ENCODE results near the gene DBT. TPM values are rescaled to one million over a fixed set of nuclear protein-coding genes. Genes with fewer than 3 reads are reported as not detected.

DBT gene
- total RNA-seq, 4 donors from 2014 or later: 1.8 to 7.6 (median 4.9) TPM

DNA sequence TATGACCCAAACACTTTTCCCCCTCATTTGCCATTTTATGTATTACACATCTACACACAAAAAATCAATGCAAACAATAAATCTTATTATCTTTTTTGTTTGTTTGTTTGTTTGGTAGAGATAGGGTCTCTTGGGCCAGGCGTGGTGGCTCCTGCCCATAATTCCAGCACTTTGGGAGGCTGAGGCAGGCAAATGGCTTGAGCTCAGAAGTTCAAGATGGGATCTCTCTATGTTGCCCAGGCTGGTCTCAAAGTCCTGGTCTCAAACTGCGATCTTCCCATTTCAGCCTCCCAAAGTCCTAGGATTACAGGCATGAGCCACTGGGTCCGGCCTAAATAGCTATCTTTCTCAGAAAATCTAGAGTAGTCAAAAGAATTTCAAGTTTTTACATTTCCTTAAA lies 1.2 kb upstream of the DBT start:
- H3K4me1 ChIP-seq: peaks cover 0 to 16% (median 10%) of the 10 kb centered on the region in 4 donors
- in situ Hi-C loops (cut with MboI; ENCODE audit: low pct_ligation_motif_present in 1 of 4, low pct_unique_long_range_greater_than_20kb in 1 of 4, low sequenced_read_pairs in 3 of 4) (no loop called here), intact Hi-C loops (cut with DNase I; ENCODE audit: low total_unique reads) (no loop called here)
- 89 to 93% methylated on average over 3 of the region's 3 CpGs for whole genome bisulfite sequencing, 2 donors (ENCODE audit: low coverage in 1 of 2)
- TF ChIP-seq POLR2A (IDR thresholded peaks at IDR 0.05): no peak
- TF ChIP-seq EP300 (IDR thresholded peaks at IDR 0.05; ENCODE audit: low read depth): no peak
- no peak for TF ChIP-seq POLR2AphosphoS5 (IDR thresholded peaks at IDR 0.05)
- TF ChIP-seq, protein P1, sequence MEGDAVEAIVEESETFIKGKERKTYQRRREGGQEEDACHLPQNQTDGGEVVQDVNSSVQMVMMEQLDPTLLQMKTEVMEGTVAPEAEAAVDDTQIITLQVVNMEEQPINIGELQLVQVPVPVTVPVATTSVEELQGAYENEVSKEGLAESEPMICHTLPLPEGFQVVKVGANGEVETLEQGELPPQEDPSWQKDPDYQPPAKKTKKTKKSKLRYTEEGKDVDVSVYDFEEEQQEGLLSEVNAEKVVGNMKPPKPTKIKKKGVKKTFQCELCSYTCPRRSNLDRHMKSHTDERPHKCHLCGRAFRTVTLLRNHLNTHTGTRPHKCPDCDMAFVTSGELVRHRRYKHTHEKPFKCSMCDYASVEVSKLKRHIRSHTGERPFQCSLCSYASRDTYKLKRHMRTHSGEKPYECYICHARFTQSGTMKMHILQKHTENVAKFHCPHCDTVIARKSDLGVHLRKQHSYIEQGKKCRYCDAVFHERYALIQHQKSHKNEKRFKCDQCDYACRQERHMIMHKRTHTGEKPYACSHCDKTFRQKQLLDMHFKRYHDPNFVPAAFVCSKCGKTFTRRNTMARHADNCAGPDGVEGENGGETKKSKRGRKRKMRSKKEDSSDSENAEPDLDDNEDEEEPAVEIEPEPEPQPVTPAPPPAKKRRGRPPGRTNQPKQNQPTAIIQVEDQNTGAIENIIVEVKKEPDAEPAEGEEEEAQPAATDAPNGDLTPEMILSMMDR (IDR thresholded peaks at IDR 0.05): no peak
- no peaks in the 10 kb centered on the region for H3K27me3 ChIP-seq
- H3K4me3 ChIP-seq: no peak overlapping the region
- DNase-seq: no peak
- H3K27ac ChIP-seq: no peak overlapping the region
- H3K36me3 ChIP-seq: no peaks in the 10 kb centered on the region
- no peaks in the 10 kb centered on the region for H3K9me3 ChIP-seq

GRCh38 chr1:100250264-100250663 lies 630 bp upstream of the DBT start:
- no peaks in the 10 kb centered on the region for H3K27me3 ChIP-seq
- peak overlapping the region; percentile 51 to 92 (median 86) for H3K27ac ChIP-seq
- intact Hi-C loops (cut with DNase I; ENCODE audit: low total_unique reads) (no loop called here), in situ Hi-C loops (cut with MboI; ENCODE audit: low pct_ligation_motif_present in 1 of 4, low pct_unique_long_range_greater_than_20kb in 1 of 4, low sequenced_read_pairs in 3 of 4) (no loop called here)
- WGBS, 2 donors (ENCODE audit: low coverage in 1 of 2): 0% methylated on average over 1 of the region's 1 CpG
- DNase-seq: no peak
- H3K9me3 ChIP-seq: no peaks in the 10 kb centered on the region
- TF ChIP-seq POLR2A (IDR thresholded peaks at IDR 0.05) (no peak), EP300 (IDR thresholded peaks at IDR 0.05; ENCODE audit: low read depth) (no peak), POLR2AphosphoS5 (IDR thresholded peaks at IDR 0.05) (no peak)
- TF ChIP-seq, protein P1 (IDR thresholded peaks at IDR 0.05): no peak
- H3K36me3 ChIP-seq: no peaks in the 10 kb centered on the region
- H3K4me1 ChIP-seq: peaks cover 0 to 19% (median 10%) of the 10 kb centered on the region in 4 donors
- H3K4me3 ChIP-seq: peak overlapping the region in 3 of 4 donors; percentile 61 to 88 (median 77)

- no peak for DNase-seq
- H3K9me3 ChIP-seq: no peaks in the 10 kb centered on the region
- peak overlapping the region; percentile 43 to 88 (median 69) for H3K4me3 ChIP-seq
- TF ChIP-seq EP300 (IDR thresholded peaks at IDR 0.05; ENCODE audit: low read depth): no peak
- peaks cover 0 to 22% (median 10%) of the 10 kb centered on the region in 4 donors for H3K4me1 ChIP-seq
- no peaks in the 10 kb centered on the region for H3K36me3 ChIP-seq
- H3K27ac ChIP-seq: peak overlapping the region; percentile 78 to 92 (median 86)
- in situ Hi-C loops (cut with MboI; ENCODE audit: low pct_ligation_motif_present in 1 of 4, low pct_unique_long_range_greater_than_20kb in 1 of 4, low sequenced_read_pairs in 3 of 4) (no loop called here), intact Hi-C loops (cut with DNase I; ENCODE audit: low total_unique reads) (no loop called here)
- H3K27me3 ChIP-seq: no peaks in the 10 kb centered on the region
- WGBS, 2 donors (ENCODE audit: low coverage in 1 of 2): 4 to 5% methylated on average over 5 to 12 of the region's 12 CpGs
Observed at GRCh38 chr1:100249155-100249536, 488 bp downstream of the DBT start.

DNA sequence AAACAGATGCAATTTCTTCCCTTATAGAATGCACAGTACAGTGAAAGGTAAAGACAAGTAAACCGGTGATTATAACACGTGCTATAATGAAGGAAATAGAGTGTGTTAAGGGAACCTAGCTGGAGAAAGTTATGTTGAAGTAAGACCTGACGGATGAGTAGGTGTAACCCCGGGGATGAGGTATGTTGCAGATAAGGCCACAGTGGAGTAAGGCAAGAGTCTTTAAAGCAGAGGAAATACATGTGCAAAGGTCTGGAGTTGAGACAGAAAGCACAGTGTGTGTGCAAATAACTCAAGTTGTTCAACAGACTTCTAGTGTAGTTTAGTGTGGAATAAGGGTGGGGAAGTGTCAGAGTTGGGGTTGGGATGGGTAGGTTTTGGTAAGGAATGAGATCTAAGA lies 2.9 kb downstream of the DBT start:
- intact Hi-C loops (cut with DNase I; ENCODE audit: low total_unique reads): no loop called here

More for the DNA sequence above, 2.9 kb downstream of the DBT start:
- H3K9me3 ChIP-seq: no peaks in the 10 kb centered on the region
- peaks cover 0 to 22% (median 10%) of the 10 kb centered on the region in 4 donors for H3K4me1 ChIP-seq
- no peak overlapping the region for H3K27ac ChIP-seq
- no peak for DNase-seq
- TF ChIP-seq, protein P1 (IDR thresholded peaks at IDR 0.05): no peak
- TF ChIP-seq POLR2A (IDR thresholded peaks at IDR 0.05) (no peak), POLR2AphosphoS5 (IDR thresholded peaks at IDR 0.05) (no peak)
- no peak overlapping the region for H3K4me3 ChIP-seq
- 78 to 80% methylated on average over 4 of the region's 4 CpGs for whole genome bisulfite sequencing, 2 donors (ENCODE audit: low coverage in 1 of 2)
- H3K36me3 ChIP-seq: no peaks in the 10 kb centered on the region
- in situ Hi-C loops (cut with MboI; ENCODE audit: low pct_ligation_motif_present in 1 of 4, low pct_unique_long_range_greater_than_20kb in 1 of 4, low sequenced_read_pairs in 3 of 4): no loop called here
- no peaks in the 10 kb centered on the region for H3K27me3 ChIP-seq
